ENCODE data around the gene MYL6B.

Gene MYL6B

DNA sequence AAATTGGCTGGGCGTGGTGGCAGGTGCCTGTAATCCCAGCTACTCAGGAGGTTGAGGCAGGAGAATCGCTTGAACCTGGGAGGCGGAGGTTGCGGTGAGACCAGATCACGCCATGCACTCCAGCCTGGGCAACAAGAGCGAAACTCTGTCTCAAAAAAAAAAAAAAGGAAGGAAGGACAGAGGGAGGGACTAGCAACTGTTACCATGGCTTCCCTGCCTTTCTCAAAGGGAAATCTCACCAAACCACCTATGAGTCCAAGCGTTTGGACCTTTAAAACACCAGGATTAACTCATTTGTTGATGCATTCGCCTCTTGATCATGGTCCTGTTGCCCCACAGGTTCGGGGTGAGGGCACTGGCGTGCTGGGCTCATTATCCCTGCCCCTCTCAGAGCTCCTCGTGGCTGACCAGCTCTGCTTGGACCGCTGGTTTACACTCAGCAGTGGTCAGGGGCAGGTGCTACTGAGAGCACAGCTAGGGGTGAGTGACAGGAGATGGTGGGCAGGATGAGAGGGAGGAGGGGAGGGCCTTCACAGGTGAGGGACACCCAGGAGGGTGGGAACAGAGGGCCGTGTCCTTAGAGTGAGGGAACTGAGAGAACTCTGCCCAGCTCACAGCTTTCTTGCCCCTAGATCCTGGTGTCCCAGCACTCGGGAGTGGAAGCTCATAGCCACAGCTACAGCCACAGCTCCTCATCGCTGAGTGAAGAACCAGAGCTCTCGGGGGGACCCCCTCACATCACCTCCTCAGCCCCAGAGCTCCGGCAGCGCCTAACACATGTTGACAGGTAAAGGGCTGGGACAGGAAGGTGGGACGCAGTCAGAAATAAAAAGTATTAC lies 10.2 kb upstream of the MYL6B start:
- no peaks in the 10 kb centered on the region for H3K79me2 ChIP-seq (ENCODE audit: insufficient read depth, low read depth)
- no peaks in the 10 kb centered on the region for H3K27me3 ChIP-seq (ENCODE audit: insufficient read depth, low read depth)
- no peaks in the 10 kb centered on the region for H4K20me1 ChIP-seq (ENCODE audit: insufficient read depth)
- no peak overlapping the region for H2AFZ ChIP-seq (ENCODE audit: low read depth)
- TF ChIP-seq, protein P1, sequence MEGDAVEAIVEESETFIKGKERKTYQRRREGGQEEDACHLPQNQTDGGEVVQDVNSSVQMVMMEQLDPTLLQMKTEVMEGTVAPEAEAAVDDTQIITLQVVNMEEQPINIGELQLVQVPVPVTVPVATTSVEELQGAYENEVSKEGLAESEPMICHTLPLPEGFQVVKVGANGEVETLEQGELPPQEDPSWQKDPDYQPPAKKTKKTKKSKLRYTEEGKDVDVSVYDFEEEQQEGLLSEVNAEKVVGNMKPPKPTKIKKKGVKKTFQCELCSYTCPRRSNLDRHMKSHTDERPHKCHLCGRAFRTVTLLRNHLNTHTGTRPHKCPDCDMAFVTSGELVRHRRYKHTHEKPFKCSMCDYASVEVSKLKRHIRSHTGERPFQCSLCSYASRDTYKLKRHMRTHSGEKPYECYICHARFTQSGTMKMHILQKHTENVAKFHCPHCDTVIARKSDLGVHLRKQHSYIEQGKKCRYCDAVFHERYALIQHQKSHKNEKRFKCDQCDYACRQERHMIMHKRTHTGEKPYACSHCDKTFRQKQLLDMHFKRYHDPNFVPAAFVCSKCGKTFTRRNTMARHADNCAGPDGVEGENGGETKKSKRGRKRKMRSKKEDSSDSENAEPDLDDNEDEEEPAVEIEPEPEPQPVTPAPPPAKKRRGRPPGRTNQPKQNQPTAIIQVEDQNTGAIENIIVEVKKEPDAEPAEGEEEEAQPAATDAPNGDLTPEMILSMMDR (conservative IDR thresholded peaks at IDR 0.05; ENCODE audit: low read depth, low read length), result no peak
- H3K4me2 ChIP-seq, result no peak overlapping the region
- no peak overlapping the region for H3K9ac ChIP-seq
- no peak overlapping the region for H3K27ac ChIP-seq
- H3K4me3 ChIP-seq (IDR thresholded peaks at IDR 0.05; ENCODE audit: insufficient read depth, low read depth, low read length), result no peak overlapping the region
- H3K36me3 ChIP-seq (ENCODE audit: insufficient read depth), result peaks cover 10% of the 10 kb centered on the region; the same call in 1 of the 2 replicates
- H3K4me1 ChIP-seq (ENCODE audit: low read depth, poor library complexity, severe bottlenecking), result no peaks in the 10 kb centered on the region

DNA sequence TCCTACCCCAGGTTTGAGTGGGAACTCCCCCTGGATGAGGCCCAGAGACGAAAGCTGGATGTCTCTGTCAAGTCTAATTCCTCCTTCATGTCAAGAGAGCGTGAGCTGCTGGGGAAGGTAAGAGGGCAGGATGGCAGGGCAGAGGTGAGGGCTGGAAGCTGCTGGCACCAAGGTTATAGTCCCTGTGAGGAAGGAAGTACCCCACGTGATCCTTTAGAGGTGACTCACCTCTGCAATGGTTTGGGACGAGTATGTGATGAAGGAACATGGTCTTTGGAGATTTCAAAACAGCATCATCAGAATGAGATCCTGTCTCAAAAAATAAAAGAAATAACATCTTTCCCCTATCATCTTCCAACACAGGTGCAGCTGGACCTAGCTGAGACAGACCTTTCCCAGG lies 9.2 kb upstream of the MYL6B start:
- no peak overlapping the region for H3K9ac ChIP-seq
- no peaks in the 10 kb centered on the region for H3K79me2 ChIP-seq (ENCODE audit: insufficient read depth, low read depth)
- H3K27ac ChIP-seq, result no peak overlapping the region
- no peaks in the 10 kb centered on the region for H4K20me1 ChIP-seq (ENCODE audit: insufficient read depth)
- peaks cover 10% of the 10 kb centered on the region; the same call in 1 of the 2 replicates for H3K36me3 ChIP-seq (ENCODE audit: insufficient read depth)
- no peaks in the 10 kb centered on the region for H3K27me3 ChIP-seq (ENCODE audit: insufficient read depth, low read depth)
- H3K4me1 ChIP-seq (ENCODE audit: low read depth, poor library complexity, severe bottlenecking), result no peaks in the 10 kb centered on the region
- TF ChIP-seq, protein P1 (conservative IDR thresholded peaks at IDR 0.05; ENCODE audit: low read depth, low read length), result no peak
- H3K4me3 ChIP-seq (IDR thresholded peaks at IDR 0.05; ENCODE audit: insufficient read depth, low read depth, low read length), result no peak overlapping the region
- no peak overlapping the region for H3K4me2 ChIP-seq
- no peak overlapping the region for H2AFZ ChIP-seq (ENCODE audit: low read depth)

DNA sequence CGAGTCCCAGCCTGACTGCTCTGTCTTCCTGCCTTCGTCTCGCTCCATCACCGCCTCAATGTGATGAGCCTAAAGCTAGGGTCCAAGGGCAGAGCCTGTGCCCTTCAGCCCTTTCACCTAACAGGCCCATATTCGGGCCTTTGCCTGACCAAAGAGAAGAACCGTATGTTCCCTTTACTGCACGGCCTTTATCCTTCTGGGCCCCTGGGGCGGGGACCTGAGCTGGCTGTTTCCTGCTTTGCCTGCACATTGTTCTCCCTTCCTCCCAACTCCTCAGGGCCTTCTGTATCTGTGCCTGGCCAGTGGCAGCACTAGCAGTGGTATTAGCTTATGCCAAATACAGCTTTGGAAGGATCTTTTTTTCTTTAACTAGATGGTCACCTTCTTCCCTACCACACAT lies 8.5 kb upstream of the MYL6B start:
- H3K4me1 ChIP-seq (ENCODE audit: low read depth, poor library complexity, severe bottlenecking), result no peaks in the 10 kb centered on the region
- no peak overlapping the region for H3K27ac ChIP-seq
- H3K9ac ChIP-seq, result no peak overlapping the region
- TF ChIP-seq, protein P1 (conservative IDR thresholded peaks at IDR 0.05; ENCODE audit: low read depth, low read length), result no peak
- H3K79me2 ChIP-seq (ENCODE audit: insufficient read depth, low read depth), result no peaks in the 10 kb centered on the region
- H3K4me2 ChIP-seq, result no peak overlapping the region
- H3K36me3 ChIP-seq (ENCODE audit: insufficient read depth), result peaks cover 10% of the 10 kb centered on the region; the same call in 1 of the 2 replicates
- no peaks in the 10 kb centered on the region for H4K20me1 ChIP-seq (ENCODE audit: insufficient read depth)
- H3K27me3 ChIP-seq (ENCODE audit: insufficient read depth, low read depth), result no peaks in the 10 kb centered on the region
- H3K4me3 ChIP-seq (IDR thresholded peaks at IDR 0.05; ENCODE audit: insufficient read depth, low read depth, low read length), result no peak overlapping the region
- H2AFZ ChIP-seq (ENCODE audit: low read depth), result no peak overlapping the region

DNA sequence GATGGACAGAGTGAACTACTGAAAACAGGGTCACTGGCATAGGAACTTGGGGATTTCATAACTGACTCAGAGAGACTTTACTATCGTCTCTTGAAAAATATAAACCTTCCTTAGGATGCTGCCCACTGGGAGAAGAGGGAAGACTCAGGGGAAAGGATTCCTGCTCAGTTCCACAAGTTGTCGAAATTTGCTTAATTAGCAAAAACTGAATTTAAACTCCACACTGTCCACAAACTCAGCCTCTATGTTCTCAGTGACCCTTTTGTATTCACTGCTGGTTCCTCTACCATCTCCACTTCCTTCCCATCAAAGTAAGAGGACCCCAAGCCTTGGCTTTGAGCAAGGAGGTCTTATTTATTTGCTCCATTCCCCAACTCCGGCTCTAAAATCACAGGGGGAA lies 7.2 kb upstream of the MYL6B start:
- Histone ChIP-seq H3K4me2 (no peak overlapping the region), H3K4me1 (ENCODE audit: low read depth, poor library complexity, severe bottlenecking) (peaks cover 2% of the 10 kb centered on the region), H3K36me3 (ENCODE audit: insufficient read depth) (peaks cover 3% of the 10 kb centered on the region; the same call in 1 of the 2 replicates), H4K20me1 (ENCODE audit: insufficient read depth) (no peaks in the 10 kb centered on the region), H2AFZ (ENCODE audit: low read depth) (no peak overlapping the region), H3K79me2 (ENCODE audit: insufficient read depth, low read depth) (no peaks in the 10 kb centered on the region), H3K4me3 (IDR thresholded peaks at IDR 0.05; ENCODE audit: insufficient read depth, low read depth, low read length) (no peak overlapping the region), H3K9ac (no peak overlapping the region), H3K27ac (no peak overlapping the region), H3K27me3 (ENCODE audit: insufficient read depth, low read depth) (no peaks in the 10 kb centered on the region)
- TF ChIP-seq, protein P1 (conservative IDR thresholded peaks at IDR 0.05; ENCODE audit: low read depth, low read length), result no peak

Data from KMS-11 (cell line).